GM21515 (cell line): Measurements from ENCODE around the gene TMEM184A.

ENCODE experiments used
- ATAC-seq: cut with Tn5 transposase; IDR thresholded peaks from one replicate; pipeline ENCODE4 v1.9.1; 2021; ENCODE audit not compliant: unreplicated experiment

TMEM184A gene

DNA sequence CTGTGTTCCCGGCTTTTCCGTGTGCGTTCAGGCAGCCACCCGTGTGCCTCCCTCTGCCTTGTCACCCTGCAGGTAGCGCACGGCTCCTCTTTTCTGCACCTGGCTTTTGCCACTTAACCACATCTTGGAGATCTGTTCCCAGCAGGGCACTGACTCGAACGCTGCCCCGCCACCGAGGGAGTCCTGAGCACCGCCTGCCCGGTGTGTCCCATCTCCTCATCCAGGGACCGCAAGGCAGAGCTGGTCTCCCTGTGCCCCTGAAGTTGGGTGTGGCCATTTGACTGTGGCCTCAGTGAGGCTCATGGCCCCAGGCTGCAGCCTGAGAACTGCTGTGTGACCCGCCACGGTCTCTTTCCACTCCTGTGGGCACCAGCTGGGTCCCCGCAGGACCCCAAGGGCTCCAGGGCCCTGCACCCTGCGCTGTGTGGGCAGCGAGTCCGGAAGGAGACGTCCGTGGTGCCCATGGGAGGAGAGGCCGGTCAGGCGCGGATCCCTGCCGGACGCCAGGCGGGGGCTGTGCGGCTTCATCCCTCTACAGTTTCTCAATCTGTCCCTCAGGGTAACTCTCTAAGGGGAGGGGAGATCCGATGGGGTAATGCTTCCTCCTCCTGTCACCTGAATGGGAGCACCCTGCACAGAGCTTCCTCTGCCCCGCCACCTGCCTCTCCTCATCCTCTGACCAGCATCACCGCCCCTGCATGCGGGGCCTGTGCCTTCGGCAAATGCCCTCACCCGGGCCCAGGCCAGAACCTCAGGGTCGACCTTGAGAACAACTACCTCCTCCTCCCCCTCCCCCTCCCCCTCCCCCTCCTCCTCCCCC is 50.1 kb downstream of the TMEM184A start:
- no peak for ATAC-seq

DNA sequence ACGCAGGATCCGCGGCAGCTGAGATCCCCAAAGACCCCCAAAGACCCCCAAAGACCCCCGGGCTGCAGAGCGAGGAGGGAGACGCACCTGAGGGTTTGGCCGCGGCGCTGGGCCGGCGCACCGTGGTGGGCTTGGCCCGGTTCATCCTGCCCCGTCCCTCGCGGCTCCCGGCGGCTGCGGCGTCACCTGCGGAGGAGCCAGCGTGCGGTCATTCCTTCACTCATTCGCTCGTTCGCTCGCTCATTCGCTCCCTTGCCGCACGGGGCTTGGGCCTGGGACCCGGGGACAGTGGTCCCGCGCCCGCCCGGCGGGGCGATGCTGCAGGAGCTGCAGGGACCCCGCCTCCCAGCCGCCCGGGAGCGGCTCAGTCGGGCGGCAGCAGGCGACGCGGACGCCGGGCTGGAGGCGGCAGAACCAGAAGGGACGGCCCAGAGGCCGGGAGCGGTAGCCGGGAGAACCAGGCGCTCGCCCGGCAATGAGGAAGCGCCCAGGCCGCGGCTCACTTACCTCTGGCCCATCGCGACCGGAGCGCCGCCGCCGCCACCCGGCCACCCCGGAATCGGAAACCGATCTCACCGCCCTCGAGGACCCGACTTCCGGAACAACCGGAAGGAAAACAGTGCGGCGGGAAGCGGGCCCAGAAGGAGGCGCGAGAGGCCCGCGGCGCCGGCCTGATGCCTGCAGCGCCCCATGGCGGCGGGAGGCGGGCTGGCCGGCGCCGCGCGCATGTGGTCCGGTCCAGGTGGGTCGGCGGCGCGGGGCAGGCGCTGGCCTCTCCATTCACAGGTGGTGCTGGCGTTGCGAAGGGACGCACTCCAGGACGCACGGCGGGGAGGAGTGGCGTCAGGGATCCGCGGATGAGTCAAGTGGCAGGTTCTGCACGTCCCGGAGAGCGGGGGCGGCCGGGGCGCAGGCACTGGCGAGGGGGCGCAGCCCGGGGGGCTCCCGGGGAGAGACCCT is 51.9 kb downstream of the TMEM184A start, which contains the start of gene INTS1:
Gene INTS1 (minus strand): TSS at position 574 of the 960 bp plus-strand sequence. CDS start 429 bp downstream, at position 145.
- ATAC-seq, result peak; percentile 81

DNA sequence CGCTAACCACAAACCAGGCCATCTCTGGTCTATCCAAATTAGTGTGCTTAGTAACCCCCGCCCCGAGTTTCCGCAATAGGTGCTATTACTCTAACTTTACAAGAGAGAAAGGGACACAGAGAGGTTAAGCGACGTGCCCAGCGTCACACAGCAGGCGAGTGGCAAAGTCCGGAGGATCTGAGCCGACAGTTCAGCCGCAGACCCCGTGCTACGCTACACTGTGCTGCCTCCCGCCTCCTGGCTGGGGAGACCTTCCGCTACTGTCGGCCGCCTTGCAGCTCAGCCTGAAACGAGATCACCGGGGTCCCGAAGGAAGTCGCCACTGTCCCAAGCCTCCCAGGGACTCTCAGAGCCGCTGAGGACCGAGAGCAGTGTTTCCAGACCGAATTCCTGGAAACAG is 52.6 kb downstream of the TMEM184A start:
- no peak for ATAC-seq

DNA sequence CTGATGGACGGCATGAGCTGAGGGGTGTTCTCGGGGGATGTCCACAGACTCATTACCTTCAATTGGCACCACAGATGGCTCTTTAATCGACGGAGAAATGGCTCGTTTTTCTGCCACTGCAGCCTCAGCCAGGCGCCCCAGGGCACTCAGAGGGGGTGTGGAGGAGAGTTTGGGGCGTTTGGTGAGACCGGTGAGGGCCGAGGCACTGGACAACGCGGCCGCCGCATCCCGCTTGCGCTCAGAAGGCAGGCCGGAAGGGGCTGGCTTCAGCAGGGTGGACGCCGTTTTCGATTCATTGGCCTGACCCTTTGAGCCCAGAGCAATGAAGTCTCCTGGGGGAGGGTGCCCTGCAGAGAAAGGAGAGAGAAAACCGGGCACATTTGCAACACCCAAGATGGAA is 53.2 kb downstream of the TMEM184A start:
- ATAC-seq, result no peak

GRCh38 chr7:1501487-1502270 is 54.3 kb downstream of the TMEM184A start:
- no peak for ATAC-seq

- ATAC-seq, result no peak
Observed at GRCh38 chr7:1500064-1500807, 55.8 kb downstream of the TMEM184A start.

- no peak for ATAC-seq
Observed at GRCh38 chr7:1499367-1500029, 56.5 kb downstream of the TMEM184A start.

DNA sequence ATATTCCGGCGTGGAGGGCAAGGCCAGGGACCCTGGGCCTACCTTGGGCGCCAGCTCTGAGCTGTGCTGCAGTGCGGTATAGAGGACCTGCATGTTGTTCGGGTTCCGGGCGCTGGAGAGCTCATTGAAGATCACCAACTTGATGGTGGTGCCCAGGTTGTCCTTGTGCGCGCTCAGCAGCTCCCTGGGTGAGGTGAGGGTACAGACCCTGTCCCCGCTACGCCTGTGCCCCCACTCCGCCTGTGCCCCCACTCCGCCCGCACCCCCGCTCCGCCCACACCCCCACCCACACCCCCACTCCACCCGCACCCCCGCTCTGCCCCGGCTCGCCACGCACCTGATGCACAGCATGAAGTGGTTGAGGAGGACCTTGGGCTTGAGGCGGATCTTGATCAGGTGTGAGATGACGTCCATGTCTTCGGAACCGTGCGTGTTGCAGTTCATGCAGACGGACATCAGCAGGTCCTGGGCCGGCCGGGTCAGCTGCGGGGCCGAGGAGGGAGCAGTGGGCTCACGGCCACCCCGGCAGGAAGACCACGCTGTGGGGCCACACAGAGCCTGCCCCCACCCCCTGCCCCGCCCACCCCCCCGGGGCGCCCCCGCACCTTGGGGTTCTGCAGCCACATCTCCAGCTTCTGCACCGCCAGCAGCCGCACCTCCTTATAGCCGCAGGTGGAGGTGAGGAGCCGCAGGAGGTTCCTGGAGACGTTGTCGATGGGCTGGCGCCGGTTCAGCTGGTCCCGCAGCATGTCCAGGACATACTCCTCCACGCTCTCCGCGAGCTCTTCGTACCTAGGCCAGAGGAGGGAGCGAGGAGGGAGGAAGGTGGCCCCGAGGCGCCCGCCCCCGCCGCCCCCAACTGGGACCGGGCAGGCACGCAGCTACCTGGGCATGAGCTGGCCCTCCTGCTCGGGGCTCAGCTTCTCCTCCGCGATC is 57.4 kb downstream of the TMEM184A start:
- ATAC-seq, result no peak

DNA sequence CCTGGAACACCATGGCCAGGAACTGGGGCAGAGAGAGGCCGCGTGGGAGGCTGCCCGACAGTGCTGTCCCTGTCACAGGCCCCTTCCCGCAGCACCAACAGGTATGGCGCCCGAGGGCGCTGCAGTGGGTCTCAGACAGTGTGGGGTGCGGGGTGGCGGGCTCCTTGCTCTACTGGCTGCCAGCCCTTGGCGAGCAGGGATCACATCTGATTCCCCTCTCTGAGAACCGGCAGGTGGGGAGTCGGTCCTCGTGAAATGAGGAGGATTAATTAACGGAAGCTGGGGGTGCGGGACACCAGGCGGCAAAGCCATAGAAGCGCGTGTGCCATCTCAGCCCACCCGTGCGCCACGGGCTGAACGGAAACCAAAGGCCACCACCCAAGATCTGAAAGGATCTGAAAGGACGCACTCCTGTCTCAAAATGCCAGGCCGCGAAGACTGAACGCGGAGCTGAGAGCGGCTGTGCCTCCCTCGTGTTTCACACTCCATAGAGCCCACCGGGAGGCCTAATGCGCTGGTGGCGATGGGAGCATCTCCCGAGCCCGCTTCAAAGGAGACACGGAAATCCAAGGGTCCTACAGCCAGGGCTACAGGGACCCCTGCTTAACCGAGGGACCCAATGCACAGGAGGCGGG is 58.6 kb downstream of the TMEM184A start:
- ATAC-seq, result no peak

- ATAC-seq, result no peak
Observed at GRCh38 chr7:1496531-1497292, 59.3 kb downstream of the TMEM184A start.

GRCh38 chr7:1495564-1496242 is 60.3 kb downstream of the TMEM184A start:
- ATAC-seq, result no peak

- no peak for ATAC-seq
Observed at GRCh38 chr7:1494866-1495563, 61.0 kb downstream of the TMEM184A start.

- ATAC-seq, result no peak
Observed at GRCh38 chr7:1494447-1494846, 61.6 kb downstream of the TMEM184A start.

- ATAC-seq, result no peak
Observed at GRCh38 chr7:1493571-1493970, 62.4 kb downstream of the TMEM184A start.

DNA sequence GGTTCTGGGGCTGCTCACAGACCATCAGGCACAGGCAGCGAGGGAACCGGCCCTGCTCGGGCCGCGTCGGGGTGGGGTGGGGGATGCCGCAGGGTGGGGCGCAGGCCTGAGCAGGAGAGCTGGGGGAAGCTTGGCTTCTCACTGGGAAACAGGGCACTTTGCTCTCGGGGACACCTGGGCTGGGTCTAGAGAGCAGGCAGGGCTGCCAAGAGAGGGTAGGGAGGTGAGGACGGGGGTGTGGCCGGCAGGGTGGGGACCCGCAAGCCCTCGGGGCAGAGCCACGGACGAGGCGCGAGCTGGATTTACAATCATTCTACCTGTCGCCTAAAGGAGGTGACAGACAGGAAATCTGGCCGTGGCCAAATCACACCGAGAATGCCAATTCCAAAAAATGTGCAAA is 62.9 kb downstream of the TMEM184A start:
- no peak for ATAC-seq

GRCh38 chr7:1492640-1493039 is 63.4 kb downstream of the TMEM184A start:
- no peak for ATAC-seq
